ENCODE data around the gene QRICH1.

The QRICH1 gene

GRCh38 chr3:49029563-49029884 is 64.3 kb downstream of the QRICH1 start:
- no peak for DNase-seq

- DNase-seq = peak; percentile 69
Measured at GRCh38 chr3:49028673-49029562, 65.0 kb downstream of the QRICH1 start, which contains the start of gene IMPDH2. Gene IMPDH2, minus strand, starts transcription at chr3:49029398. Its CDS starts 48 bp downstream, at chr3:49029350.

- DNase-seq = no peak
Measured at GRCh38 chr3:49028298-49028672, 65.6 kb downstream of the QRICH1 start.

GRCh38 chr3:49027634-49028033 is 66.2 kb downstream of the QRICH1 start:
- DNase-seq = no peak

GRCh38 chr3:49026536-49026935 is 67.3 kb downstream of the QRICH1 start:
- no peak for DNase-seq

GRCh38 chr3:49025793-49026520 is 67.9 kb downstream of the QRICH1 start:
- no peak for DNase-seq

- DNase-seq = no peak
Measured at GRCh38 chr3:49025005-49025792, 68.7 kb downstream of the QRICH1 start.

GRCh38 chr3:49024449-49024848 is 69.4 kb downstream of the QRICH1 start:
- DNase-seq = no peak

- no peak for DNase-seq
Measured at GRCh38 chr3:49023775-49024174, 70.1 kb downstream of the QRICH1 start.

- DNase-seq = no peak
Measured at GRCh38 chr3:49022688-49023171, 71.1 kb downstream of the QRICH1 start.

- peak; percentile 84 for DNase-seq
Measured at GRCh38 chr3:49021813-49022687, 71.8 kb downstream of the QRICH1 start, which contains the start of gene NDUFAF3. Gene NDUFAF3, plus strand, starts transcription at chr3:49022121. Its CDS starts 24 bp downstream, at chr3:49022145.

- peak; percentile 86 for DNase-seq
Measured at GRCh38 chr3:49021213-49021812, 72.6 kb downstream of the QRICH1 start.

GRCh38 chr3:49020330-49021212 is 73.3 kb downstream of the QRICH1 start:
- DNase-seq = no peak

GRCh38 chr3:49019941-49020329 is 73.9 kb downstream of the QRICH1 start:
- peak; percentile 23 for DNase-seq

- DNase-seq = no peak
Measured at GRCh38 chr3:49018707-49019006, 75.2 kb downstream of the QRICH1 start.

- peak; percentile 45 for DNase-seq
Measured at GRCh38 chr3:49017971-49018706, 75.7 kb downstream of the QRICH1 start, which contains the start of gene DALRD3. Gene DALRD3, minus strand, starts transcription at chr3:49018580. Its CDS starts 16 bp downstream, at chr3:49018564.

- DNase-seq = peak; percentile 4
Measured at GRCh38 chr3:49017229-49017970, 76.5 kb downstream of the QRICH1 start.

GRCh38 chr3:49016414-49017228 is 77.2 kb downstream of the QRICH1 start:
- peak; percentile 7 for DNase-seq

All from DMS79 treated with DMSO at 0.1 percent for 48 hours (cell line).